ENCODE results near the gene IER5L. TPM values are rescaled to one million over a fixed set of nuclear protein-coding genes. Genes with fewer than 3 reads are reported as not detected.

Gene IER5L
- total RNA-seq, 1 donor from 2014 or later = 9.6 TPM

GRCh38 chr9:129175515-129175824, 2.6 kb downstream of the IER5L start:
- intact Hi-C loops (cut with DNase I) = no loop called here
- TF ChIP-seq CTCF (IDR thresholded peaks at IDR 0.05) = no peak

GRCh38 chr9:129174724-129175514, 3.1 kb downstream of the IER5L start:
- intact Hi-C loops (cut with DNase I) = no loop called here
- Histone ChIP-seq H3K27me3 (no peaks in the 10 kb centered on the region), H3K36me3 (no peaks in the 10 kb centered on the region), H3K4me3 (peak overlapping the region; percentile 79), H3K9me3 (no peaks in the 10 kb centered on the region), H3K27ac (peak overlapping the region; percentile 96), H3K4me1 (peaks cover 21% of the 10 kb centered on the region)
- no peak for TF ChIP-seq CTCF (IDR thresholded peaks at IDR 0.05)
- DNase-seq (peak; percentile 89), ATAC-seq (peak; percentile 54)

More at GRCh38 chr9:129175515-129175824, 2.6 kb downstream of the IER5L start:
- Histone ChIP-seq H3K4me3 (peak overlapping the region; percentile 79), H3K27me3 (no peaks in the 10 kb centered on the region), H3K36me3 (no peaks in the 10 kb centered on the region), H3K9me3 (no peaks in the 10 kb centered on the region), H3K4me1 (peaks cover 21% of the 10 kb centered on the region), H3K27ac (peak overlapping the region; percentile 96)
- DNase-seq = no peak
- no peak for ATAC-seq

GRCh38 chr9:129174102-129174723, 3.8 kb downstream of the IER5L start:
- DNase-seq = peak; percentile 94
- no peaks in the 10 kb centered on the region for H3K36me3 ChIP-seq
- H3K27me3 ChIP-seq = no peaks in the 10 kb centered on the region
- no peaks in the 10 kb centered on the region for H3K9me3 ChIP-seq
- H3K4me1 ChIP-seq = peaks cover 21% of the 10 kb centered on the region
- TF ChIP-seq CTCF (IDR thresholded peaks at IDR 0.05) = peak; percentile 97
- intact Hi-C loops (cut with DNase I) = no loop called here
- peak overlapping the region; percentile 96 for H3K27ac ChIP-seq
- peak; percentile 67 for ATAC-seq
- peak overlapping the region; percentile 79 for H3K4me3 ChIP-seq

- intact Hi-C loops (cut with DNase I) = no loop called here
- Histone ChIP-seq H3K4me3 (peak overlapping the region; percentile 79), H3K9me3 (no peaks in the 10 kb centered on the region), H3K4me1 (peaks cover 18% of the 10 kb centered on the region), H3K27me3 (no peaks in the 10 kb centered on the region), H3K36me3 (no peaks in the 10 kb centered on the region), H3K27ac (peak overlapping the region; percentile 96)
- DNase-seq (no peak), ATAC-seq (no peak)
- TF ChIP-seq CTCF (IDR thresholded peaks at IDR 0.05) = no peak
Observed at GRCh38 chr9:129173296-129174101, 4.6 kb downstream of the IER5L start.

- Histone ChIP-seq H3K4me3 (no peak overlapping the region), H3K27me3 (no peaks in the 10 kb centered on the region), H3K27ac (no peak overlapping the region), H3K9me3 (no peaks in the 10 kb centered on the region), H3K4me1 (peaks cover 18% of the 10 kb centered on the region), H3K36me3 (no peaks in the 10 kb centered on the region)
- TF ChIP-seq CTCF (IDR thresholded peaks at IDR 0.05) = no peak
- ATAC-seq (no peak), DNase-seq (no peak)
- intact Hi-C loops (cut with DNase I) = no loop called here
Observed at GRCh38 chr9:129172816-129173215, 5.2 kb downstream of the IER5L start.

Measured in upper lobe of right lung (tissue), 1 donor.